ENCODE measurements around the gene NOB1. TPM values are rescaled to one million over a fixed set of nuclear protein-coding genes. Genes with fewer than 3 reads are reported as not detected.

Gene NOB1
- total RNA-seq, 4 donors from 2014 or later: 37.4 to 50.3 (median 39.4) TPM

DNA sequence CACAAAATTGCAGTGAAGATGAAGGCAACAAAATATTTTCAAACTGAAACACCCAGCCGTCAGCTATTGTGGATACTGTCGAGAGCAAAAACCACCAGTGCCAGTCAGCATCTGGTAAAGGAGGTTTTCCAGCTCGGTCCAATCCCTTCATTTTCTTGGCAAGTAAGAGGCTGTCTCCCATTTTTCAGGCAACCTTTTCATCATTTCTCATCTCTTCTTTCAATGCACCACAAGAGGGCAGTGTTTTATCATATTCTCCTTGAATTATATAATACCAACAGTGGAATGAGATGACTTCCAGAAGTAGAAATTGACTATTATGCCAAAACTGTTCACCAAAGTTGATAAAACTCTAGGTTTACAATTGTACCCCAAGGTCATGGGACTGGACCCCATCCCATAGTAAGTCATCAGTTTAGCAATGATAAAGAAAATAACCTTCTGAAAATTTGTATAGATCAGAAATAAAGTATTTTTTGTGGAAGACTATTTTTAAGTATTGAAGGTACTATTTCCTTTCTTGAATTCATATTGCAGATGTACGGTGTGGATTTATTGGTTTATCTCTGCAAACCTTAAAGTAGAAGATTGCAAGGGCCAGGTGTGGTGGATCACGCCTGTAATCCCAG, 45.2 kb downstream of the NOB1 start:
- peak in 1 of 3 donors; percentile 12 for TF ChIP-seq CTCF (IDR thresholded peaks at IDR 0.05)
- ATAC-seq (ENCODE audit: low FRiP score) (peak; percentile 45), DNase-seq (ENCODE audit: low spot score) (no peak)

GRCh38 chr16:69707920-69708683, 46.6 kb downstream of the NOB1 start:
- no peak for ATAC-seq (ENCODE audit: low FRiP score)
- no peak for DNase-seq (ENCODE audit: low spot score)
- TF ChIP-seq CTCF (IDR thresholded peaks at IDR 0.05): no peak

GRCh38 chr16:69706975-69707340, 47.8 kb downstream of the NOB1 start:
- ATAC-seq (ENCODE audit: low FRiP score): no peak
- no peak for DNase-seq (ENCODE audit: low spot score)
- no peak for TF ChIP-seq CTCF (IDR thresholded peaks at IDR 0.05)

- ATAC-seq (ENCODE audit: low FRiP score) (no peak), DNase-seq (ENCODE audit: low spot score) (no peak)
- TF ChIP-seq CTCF (IDR thresholded peaks at IDR 0.05): no peak
Observed at GRCh38 chr16:69706256-69706974, 48.3 kb downstream of the NOB1 start.

DNA sequence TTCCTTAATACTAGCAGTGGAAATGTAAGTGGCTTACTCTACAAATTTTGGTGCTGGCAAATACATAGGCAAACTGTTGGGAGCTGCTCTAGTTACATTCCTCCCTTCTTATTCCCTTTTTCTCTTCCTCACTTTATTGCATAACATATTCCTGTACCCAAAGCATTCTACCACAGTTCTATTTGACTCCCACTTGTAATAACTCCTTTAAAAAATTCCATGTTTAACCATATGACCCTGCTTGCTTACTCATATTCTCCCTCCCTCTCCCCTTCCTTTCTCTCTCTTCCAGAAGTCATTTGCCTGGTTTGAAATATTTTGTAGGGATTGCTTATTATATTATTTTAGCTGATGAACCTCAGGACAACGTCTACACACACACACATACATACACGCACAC, 51.1 kb downstream of the NOB1 start:
- DNase-seq (ENCODE audit: low spot score): no peak
- peak; percentile 88 for ATAC-seq (ENCODE audit: low FRiP score)
- TF ChIP-seq CTCF (IDR thresholded peaks at IDR 0.05): no peak

- DNase-seq (ENCODE audit: low spot score) (no peak), ATAC-seq (ENCODE audit: low FRiP score) (no peak)
- no peak for TF ChIP-seq CTCF (IDR thresholded peaks at IDR 0.05)
Observed at GRCh38 chr16:69701866-69702265, 52.9 kb downstream of the NOB1 start.

All from omental fat pad (tissue), 4 donors.